Osteocyte (in vitro differentiated cells): Measurements from ENCODE around the gene KLHL3. TPM values are rescaled to one million over a fixed set of nuclear protein-coding genes. Genes with fewer than 3 reads are reported as not detected.

Experiments used
- DNase-seq: peaks from one replicate; pipeline ENCODE4 v3.0.0; 2021; ENCODE audit warnings: mixed read lengths; ENCODE audit not compliant: unreplicated experiment; ENCODE audit errors: extremely low spot score
- H3K27ac Mint-ChIP-seq: one replicate; pipeline ENCODE4 v1.8.0; 2021; ENCODE audit warnings: mild to moderate bottlenecking, mixed read lengths; ENCODE audit not compliant: unreplicated experiment
- H3K27me3 Mint-ChIP-seq: one replicate; pipeline ENCODE4 v1.8.0; 2021; ENCODE audit warnings: mixed read lengths; ENCODE audit not compliant: unreplicated experiment
- H3K36me3 Mint-ChIP-seq: one replicate; pipeline ENCODE4 v1.8.0; 2021; ENCODE audit warnings: mixed read lengths; ENCODE audit not compliant: unreplicated experiment
- H3K4me1 Mint-ChIP-seq: one replicate; pipeline ENCODE4 v1.8.0; 2021; ENCODE audit warnings: mixed read lengths; ENCODE audit not compliant: unreplicated experiment
- H3K4me3 Mint-ChIP-seq: one replicate; pipeline ENCODE4 v1.8.0; 2021; ENCODE audit warnings: mild to moderate bottlenecking, moderate library complexity, mixed read lengths; ENCODE audit not compliant: unreplicated experiment
- H3K9me3 Mint-ChIP-seq: one replicate; pipeline ENCODE4 v1.8.0; 2021; ENCODE audit warnings: mixed read lengths; ENCODE audit not compliant: unreplicated experiment
- CTCF ChIP-seq: fragments of 200-600 bp; sonication (generic); IDR thresholded peaks from 2 replicates; pipeline ENCODE4 v1.5.0; 2021; ENCODE audit warnings: antibody characterized with exemption, mild to moderate bottlenecking, moderate library complexity
- total RNA-seq: library from RNA; stranded (reverse); gene quantifications from 2 replicates; pipeline ENCODE4 v1.2.1, GENCODE V29; 2021

KLHL3 gene
- total RNA-seq, 1 donor from 2014 or later = 3.1 TPM

- Mint-ChIP-seq H3K4me1 (peaks cover 2% of the 10 kb centered on the region), H3K4me3 (no peak overlapping the region), H3K27me3 (no peaks in the 10 kb centered on the region), H3K36me3 (peaks cover 3% of the 10 kb centered on the region), H3K9me3 (no peaks in the 10 kb centered on the region), H3K27ac (no peak overlapping the region)
- TF ChIP-seq CTCF = no peak
- no peak for DNase-seq
Measured at GRCh38 chr5:137703565-137703964, 32.3 kb downstream of the KLHL3 start.

- H3K27ac Mint-ChIP-seq = no peak overlapping the region
- DNase-seq = no peak
- no peaks in the 10 kb centered on the region for H3K27me3 Mint-ChIP-seq
- no peak overlapping the region for H3K4me3 Mint-ChIP-seq
- no peaks in the 10 kb centered on the region for H3K9me3 Mint-ChIP-seq
- H3K4me1 Mint-ChIP-seq = no peaks in the 10 kb centered on the region
- H3K36me3 Mint-ChIP-seq = no peaks in the 10 kb centered on the region
- no peak for TF ChIP-seq CTCF
Measured at GRCh38 chr5:137700282-137700680, 35.6 kb downstream of the KLHL3 start.

DNA sequence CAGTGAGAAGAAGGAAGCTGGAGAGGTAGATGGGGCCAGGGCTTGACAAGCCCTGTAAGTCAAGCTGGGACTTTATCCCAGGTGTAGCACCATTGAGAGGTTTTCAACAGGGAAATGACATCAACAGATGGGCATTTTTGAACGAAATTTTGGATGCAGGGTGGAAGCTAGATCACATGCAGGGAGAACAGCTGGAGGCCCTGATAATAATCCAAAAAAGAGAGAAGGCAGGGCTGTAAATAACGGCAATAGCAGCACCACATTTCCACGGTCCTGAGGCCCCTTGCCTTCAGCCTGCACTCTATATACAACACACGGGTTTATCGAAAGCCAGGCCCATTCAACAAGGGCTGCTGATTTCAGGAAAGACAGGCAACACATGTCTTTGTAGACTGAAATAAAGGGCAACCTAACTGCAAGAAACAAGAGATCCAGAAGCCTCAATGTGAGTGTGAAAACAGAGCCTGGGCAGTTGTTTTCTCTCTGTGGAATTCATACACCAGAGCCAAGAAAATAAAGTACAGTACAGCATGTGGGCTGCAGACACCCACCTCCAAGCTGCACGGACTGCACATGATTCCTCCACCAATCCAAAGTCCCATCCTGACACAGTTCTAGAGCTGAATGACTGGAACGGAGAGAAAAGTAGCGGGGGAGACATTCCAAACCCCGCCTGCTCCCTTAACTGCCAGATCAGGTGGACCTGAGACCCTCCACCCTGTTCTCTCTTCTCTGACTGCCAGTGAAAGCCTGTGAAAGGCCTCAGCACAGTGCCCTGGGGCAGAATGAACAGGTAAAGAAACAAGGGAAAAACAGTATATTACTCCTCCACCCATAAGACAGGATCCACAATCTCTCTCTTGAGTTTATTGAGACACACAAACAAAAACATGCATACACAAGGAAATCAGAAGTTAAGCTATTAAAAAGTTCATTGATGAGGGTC is 36.3 kb downstream of the KLHL3 start:
- Mint-ChIP-seq H3K4me3 (no peak overlapping the region), H3K27ac (no peak overlapping the region), H3K27me3 (no peaks in the 10 kb centered on the region), H3K4me1 (no peaks in the 10 kb centered on the region), H3K36me3 (no peaks in the 10 kb centered on the region), H3K9me3 (no peaks in the 10 kb centered on the region)
- DNase-seq = no peak
- no peak for TF ChIP-seq CTCF

GRCh38 chr5:137696481-137696880 is 39.4 kb downstream of the KLHL3 start:
- no peak for DNase-seq
- H3K27me3 Mint-ChIP-seq = no peaks in the 10 kb centered on the region
- H3K4me3 Mint-ChIP-seq = no peak overlapping the region
- H3K36me3 Mint-ChIP-seq = peaks cover 3% of the 10 kb centered on the region
- H3K4me1 Mint-ChIP-seq = no peaks in the 10 kb centered on the region
- no peak overlapping the region for H3K27ac Mint-ChIP-seq
- TF ChIP-seq CTCF = no peak
- H3K9me3 Mint-ChIP-seq = no peaks in the 10 kb centered on the region

- no peaks in the 10 kb centered on the region for H3K4me1 Mint-ChIP-seq
- no peaks in the 10 kb centered on the region for H3K27me3 Mint-ChIP-seq
- no peak overlapping the region for H3K27ac Mint-ChIP-seq
Measured at GRCh38 chr5:137695651-137696428, 40.0 kb downstream of the KLHL3 start.

More at GRCh38 chr5:137695651-137696428, 40.0 kb downstream of the KLHL3 start:
- no peak for TF ChIP-seq CTCF
- Mint-ChIP-seq H3K9me3 (no peaks in the 10 kb centered on the region), H3K4me3 (no peak overlapping the region), H3K36me3 (peaks cover 3% of the 10 kb centered on the region)
- DNase-seq = no peak
